Measurements from ENCODE around the gene SNX25. TPM values are rescaled to one million over a fixed set of nuclear protein-coding genes. Genes with fewer than 3 reads are reported as not detected.

The SNX25 gene
- total and polyA plus RNA-seq, 2 donors (not counting 1 experiment from before 2014, with no cell fraction given) = 12.0 to 77.6 TPM

GRCh38 chr4:185380320-185380719 is 170.9 kb downstream of the SNX25 start:
- no peak overlapping the region for H3K27ac Mint-ChIP-seq
- no peak overlapping the region for H3K9ac ChIP-seq (ENCODE audit: low read length)
- no peaks in the 10 kb centered on the region for H3K27me3 Mint-ChIP-seq

More at GRCh38 chr4:185380320-185380719, 170.9 kb downstream of the SNX25 start:
- no CpG with 5 or more reads among the region's 1 CpG for WGBS (ENCODE audit: insufficient coverage)
- Histone ChIP-seq H3K79me2 (ENCODE audit: control insufficient read depth, insufficient read depth, low read length) (no peaks in the 10 kb centered on the region), H3K4me2 (replicated peaks; ENCODE audit: low read depth, low read length, poor library complexity, severe bottlenecking) (no peak overlapping the region), H2AFZ (ENCODE audit: insufficient read depth, low read depth, low read length, poor library complexity, severe bottlenecking) (no peak overlapping the region), H3K27me3 (replicated peaks in 1 of 4; ENCODE audit: control extremely low read depth in 1 of 4, control insufficient read depth in 3 of 4, insufficient read depth in 4 of 4, low read length in 3 of 4) (no peaks in the 10 kb centered on the region), H4K20me1 (ENCODE audit: control insufficient read depth, insufficient read depth, low read length, poor library complexity, severe bottlenecking) (no peaks in the 10 kb centered on the region), H3K27ac (ENCODE audit: low read length in 2 of 2) (no peak overlapping the region), H3K4me3 (ENCODE audit: control extremely low read depth in 1 of 5, extremely low read depth in 1 of 5, insufficient read depth in 1 of 5, low read depth in 2 of 5, low read length in 4 of 5) (no peak overlapping the region), H3K9me3 (ENCODE audit: control extremely low read depth in 1 of 3, control insufficient read depth in 2 of 3, insufficient read depth in 1 of 3, low read length in 2 of 3) (peaks cover 3 to 4% (median 4%) of the 10 kb centered on the region in 3 donors), H3K4me1 (ENCODE audit: control insufficient read depth in 2 of 2, insufficient read depth in 2 of 2, low read length in 2 of 2) (peaks cover 0 to 3% of the 10 kb centered on the region in 2 donors), H3K36me3 (replicated peaks in 1 of 2; ENCODE audit: control extremely low read depth in 1 of 2, control insufficient read depth in 1 of 2, extremely low read depth in 1 of 2, insufficient read depth in 2 of 2, low read length in 1 of 2) (peaks cover 0 to 3% of the 10 kb centered on the region in 2 experiments)
- ATAC-seq (ENCODE audit: low read depth) (no peak), DNase-seq (no peak)
- ChIA-PET CTCF (interaction anchor here (1.4 kb wide), 1 partner anchor 45 kb away, joined by 3 read pairs; no protein-coding TSS in a partner anchor), POLR2A (no interaction called here)
- Mint-ChIP-seq H3K9me3 (ENCODE audit: insufficient read depth) (peaks cover 8% of the 10 kb centered on the region), H3K4me3 (no peak overlapping the region), H3K4me1 (peaks cover 8% of the 10 kb centered on the region)
- TF ChIP-seq EZH2 (IDR thresholded peaks at IDR 0.05; ENCODE audit: borderline replicate concordance, insufficient read depth, low read depth, low read length, poor library complexity, severe bottlenecking) = no peak
- TF ChIP-seq CTCF (IDR thresholded peaks at IDR 0.05) = no peak
- intact Hi-C loops (cut with micrococcal nuclease) = no loop called here

All from B cell (primary cell).